Activated CD4-positive, alpha-beta T cell treated with anti-CD3 and anti-CD28 coated beads, Interleukin-2, amount 50 U/mL, for 4 hours (primary cell): ENCODE measurements around the gene LASP1.
"Not testable (repeated sequence)": the region's sequence is repeated elsewhere in the genome, so short reads cannot be mapped to it uniquely, and the experiment has no call there.

Experiments used
- DNase-seq, 2 experiments: peaks; one replicate each; pipeline ENCODE4 v3.0.0-alpha.2; 2020

LASP1 gene

GRCh38 chr17:38911081-38911730 lies 41.3 kb downstream of the LASP1 start:
- no peak for DNase-seq

GRCh38 chr17:38911731-38912081 lies 41.8 kb downstream of the LASP1 start:
- not testable (repeated sequence) for DNase-seq

- no peak for DNase-seq
Observed at GRCh38 chr17:38912221-38912813, 42.5 kb downstream of the LASP1 start.

- no peak for DNase-seq
Observed at GRCh38 chr17:38914741-38915638, 45.1 kb downstream of the LASP1 start.

- DNase-seq: no peak
Observed at GRCh38 chr17:38915639-38915995, 45.8 kb downstream of the LASP1 start.

GRCh38 chr17:38916771-38917170 lies 46.9 kb downstream of the LASP1 start:
- DNase-seq: no peak

GRCh38 chr17:38917259-38917658 lies 47.4 kb downstream of the LASP1 start:
- DNase-seq: no peak

GRCh38 chr17:38918129-38918913 lies 48.5 kb downstream of the LASP1 start:
- no peak for DNase-seq

GRCh38 chr17:38918916-38919315 lies 49.1 kb downstream of the LASP1 start:
- no peak for DNase-seq

GRCh38 chr17:38919316-38920078 lies 49.6 kb downstream of the LASP1 start:
- DNase-seq: no peak

GRCh38 chr17:38920374-38921291 lies 50.8 kb downstream of the LASP1 start:
- DNase-seq: no peak

- DNase-seq: no peak
Observed at GRCh38 chr17:38921756-38922411, 52.0 kb downstream of the LASP1 start.

GRCh38 chr17:38922538-38923297 lies 52.9 kb downstream of the LASP1 start:
- no peak for DNase-seq

- DNase-seq: peak in 1 of 2 experiments; percentile 10
Observed at GRCh38 chr17:38925263-38925995, 55.6 kb downstream of the LASP1 start, which contains the start of gene LASP1NB. LASP1NB (plus strand) TSS chr17:38925614.

- DNase-seq: no peak
Observed at GRCh38 chr17:38926293-38927070, 56.6 kb downstream of the LASP1 start.

GRCh38 chr17:38930782-38931181 lies 60.9 kb downstream of the LASP1 start:
- not testable (repeated sequence) for DNase-seq

- DNase-seq: not testable (repeated sequence)
Observed at GRCh38 chr17:38933962-38934361, 64.1 kb downstream of the LASP1 start.

GRCh38 chr17:38939987-38940386 lies 70.1 kb downstream of the LASP1 start:
- no peak for DNase-seq
